ENCODE data around the gene MKRN2OS.

Gene MKRN2OS

DNA sequence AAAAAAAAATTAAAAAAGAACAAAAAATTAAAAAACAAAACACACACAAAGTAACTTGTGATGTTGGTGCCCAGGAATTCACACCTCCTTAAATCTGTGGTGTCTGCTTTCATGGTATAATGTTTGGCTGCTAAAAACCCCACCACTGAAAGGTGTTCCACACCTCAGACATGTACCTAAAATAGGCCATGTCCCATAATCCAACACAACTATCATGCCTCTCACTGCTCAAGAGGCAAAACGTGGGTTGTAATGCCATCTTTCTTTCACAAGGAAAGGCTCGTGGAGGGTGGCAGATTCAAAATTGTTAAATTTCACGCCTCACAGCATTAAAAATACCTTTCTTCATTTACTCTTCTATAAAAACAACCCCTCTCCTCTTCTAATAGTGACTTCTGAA lies 41.1 kb upstream of the MKRN2OS start:
- TF ChIP-seq, protein P1, sequence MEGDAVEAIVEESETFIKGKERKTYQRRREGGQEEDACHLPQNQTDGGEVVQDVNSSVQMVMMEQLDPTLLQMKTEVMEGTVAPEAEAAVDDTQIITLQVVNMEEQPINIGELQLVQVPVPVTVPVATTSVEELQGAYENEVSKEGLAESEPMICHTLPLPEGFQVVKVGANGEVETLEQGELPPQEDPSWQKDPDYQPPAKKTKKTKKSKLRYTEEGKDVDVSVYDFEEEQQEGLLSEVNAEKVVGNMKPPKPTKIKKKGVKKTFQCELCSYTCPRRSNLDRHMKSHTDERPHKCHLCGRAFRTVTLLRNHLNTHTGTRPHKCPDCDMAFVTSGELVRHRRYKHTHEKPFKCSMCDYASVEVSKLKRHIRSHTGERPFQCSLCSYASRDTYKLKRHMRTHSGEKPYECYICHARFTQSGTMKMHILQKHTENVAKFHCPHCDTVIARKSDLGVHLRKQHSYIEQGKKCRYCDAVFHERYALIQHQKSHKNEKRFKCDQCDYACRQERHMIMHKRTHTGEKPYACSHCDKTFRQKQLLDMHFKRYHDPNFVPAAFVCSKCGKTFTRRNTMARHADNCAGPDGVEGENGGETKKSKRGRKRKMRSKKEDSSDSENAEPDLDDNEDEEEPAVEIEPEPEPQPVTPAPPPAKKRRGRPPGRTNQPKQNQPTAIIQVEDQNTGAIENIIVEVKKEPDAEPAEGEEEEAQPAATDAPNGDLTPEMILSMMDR (IDR thresholded peaks at IDR 0.05; ENCODE audit: extremely low read depth, insufficient read depth, missing control alignments) = no peak
- in situ Hi-C loops (cut with MboI; ENCODE audit: low pct_unique_long_range_greater_than_20kb, low sequenced_read_pairs, unreplicated experiment) = no loop called here
- DNase-seq (ENCODE audit: low spot score) = no peak

DNA sequence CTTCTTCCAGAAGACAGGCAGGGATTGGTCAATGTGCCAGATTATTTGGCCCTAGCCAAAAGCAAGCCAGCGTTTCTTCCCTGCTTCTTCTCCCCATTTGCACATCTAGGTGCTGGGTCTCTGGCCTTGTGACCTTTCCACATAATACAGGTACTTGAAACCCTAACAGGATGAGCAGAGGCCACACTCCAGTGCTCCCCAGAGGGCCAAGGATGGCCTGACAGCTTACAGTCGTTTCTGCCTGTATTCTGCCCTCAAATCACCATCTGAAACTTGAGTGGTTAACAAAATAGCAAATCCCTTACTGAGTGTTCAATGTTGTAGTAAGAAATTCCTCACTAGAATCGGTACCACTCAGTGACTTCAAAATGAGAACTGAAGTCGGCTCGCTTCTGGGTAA lies 40.7 kb upstream of the MKRN2OS start:
- in situ Hi-C loops (cut with MboI; ENCODE audit: low pct_unique_long_range_greater_than_20kb, low sequenced_read_pairs, unreplicated experiment) = no loop called here
- TF ChIP-seq, protein P1 (IDR thresholded peaks at IDR 0.05; ENCODE audit: extremely low read depth, insufficient read depth, missing control alignments) = no peak
- DNase-seq (ENCODE audit: low spot score) = peak; percentile 24

DNA sequence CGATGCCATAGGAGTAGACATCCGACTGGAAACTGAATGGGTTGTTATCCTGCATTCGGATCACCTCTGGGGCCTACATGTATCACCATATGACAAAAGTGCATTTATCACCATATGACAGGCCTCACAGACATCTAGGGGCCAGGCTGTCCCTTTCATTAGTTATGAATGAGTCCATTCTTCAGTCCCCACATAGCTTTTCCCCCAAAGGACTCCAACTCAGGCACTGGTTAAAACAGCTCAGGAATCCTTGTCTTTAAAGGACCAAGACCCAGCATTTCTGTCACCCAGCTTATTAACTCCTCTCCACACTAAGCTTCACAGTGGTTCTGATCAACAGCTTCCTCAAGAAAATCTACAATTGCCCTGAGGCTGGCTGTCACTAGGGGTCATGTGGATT lies 39.9 kb upstream of the MKRN2OS start:
- in situ Hi-C loops (cut with MboI; ENCODE audit: low pct_unique_long_range_greater_than_20kb, low sequenced_read_pairs, unreplicated experiment) = no loop called here
- TF ChIP-seq, protein P1 (IDR thresholded peaks at IDR 0.05; ENCODE audit: extremely low read depth, insufficient read depth, missing control alignments) = no peak
- no peak for DNase-seq (ENCODE audit: low spot score)

DNA sequence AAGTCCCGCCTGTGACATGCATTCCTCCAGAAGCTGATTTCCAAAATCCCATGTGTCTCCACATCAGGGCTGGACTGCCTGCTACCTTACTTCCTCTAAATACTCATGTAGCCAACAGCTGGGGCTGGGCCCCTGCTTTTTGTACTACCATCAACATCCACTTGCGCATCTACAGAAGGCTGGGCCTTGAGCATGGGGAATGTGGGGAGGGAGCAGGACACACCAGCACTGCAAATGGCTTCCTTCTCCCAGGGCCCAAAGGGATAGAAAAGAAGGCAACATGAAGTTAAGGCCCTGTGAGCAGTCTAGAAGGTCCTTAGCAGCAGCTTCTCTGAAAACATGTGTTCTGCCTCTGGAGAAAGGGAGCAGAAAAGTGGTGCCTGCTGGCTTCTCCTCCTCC lies 38.8 kb upstream of the MKRN2OS start:
- DNase-seq (ENCODE audit: low spot score) = no peak
- in situ Hi-C loops (cut with MboI; ENCODE audit: low pct_unique_long_range_greater_than_20kb, low sequenced_read_pairs, unreplicated experiment) = no loop called here
- TF ChIP-seq, protein P1 (IDR thresholded peaks at IDR 0.05; ENCODE audit: extremely low read depth, insufficient read depth, missing control alignments) = no peak

DNA sequence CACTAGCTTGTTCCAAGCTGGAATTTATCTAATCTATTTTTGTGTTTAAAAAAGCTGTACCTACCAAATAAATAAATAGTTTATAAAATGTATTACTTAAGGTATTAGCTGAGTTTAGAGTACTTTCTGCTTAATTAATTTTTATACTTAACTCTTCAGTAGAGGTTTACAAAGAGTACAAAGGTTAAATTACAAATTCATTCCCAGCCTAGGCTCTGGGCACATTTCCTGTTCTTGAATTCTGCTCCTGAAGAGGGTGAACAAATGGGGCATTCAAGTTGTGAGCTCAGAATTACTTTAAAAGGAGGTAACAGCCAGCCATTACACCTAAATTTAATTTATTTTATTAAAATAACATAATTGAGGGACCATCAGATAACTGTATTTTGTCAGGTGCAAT lies 38.0 kb upstream of the MKRN2OS start:
- in situ Hi-C loops (cut with MboI; ENCODE audit: low pct_unique_long_range_greater_than_20kb, low sequenced_read_pairs, unreplicated experiment) = no loop called here

DNA sequence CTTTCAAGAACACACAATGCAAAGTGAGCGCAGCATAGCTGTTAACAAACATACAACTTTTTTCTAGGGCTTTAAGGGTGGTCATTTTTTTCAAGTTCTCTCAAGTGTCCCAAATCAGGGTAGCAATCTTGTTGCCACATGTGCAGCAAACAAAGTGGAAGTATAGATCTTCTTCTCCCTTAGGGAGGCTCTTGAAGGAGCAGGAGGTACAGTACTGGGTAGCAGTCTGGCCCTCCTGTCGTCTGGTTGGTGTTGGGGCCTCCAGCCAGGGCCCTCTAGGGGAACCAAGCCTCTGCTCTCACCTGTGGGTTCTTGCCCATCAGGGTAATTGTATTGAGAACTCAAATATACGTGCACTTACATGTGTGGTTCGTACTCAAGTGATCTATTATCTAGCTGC lies 37.4 kb upstream of the MKRN2OS start:
- TF ChIP-seq, protein P1 (IDR thresholded peaks at IDR 0.05; ENCODE audit: extremely low read depth, insufficient read depth, missing control alignments) = no peak
- in situ Hi-C loops (cut with MboI; ENCODE audit: low pct_unique_long_range_greater_than_20kb, low sequenced_read_pairs, unreplicated experiment) = no loop called here
- no peak for DNase-seq (ENCODE audit: low spot score)

More for the DNA sequence above, 38.0 kb upstream of the MKRN2OS start:
- TF ChIP-seq, protein P1 (IDR thresholded peaks at IDR 0.05; ENCODE audit: extremely low read depth, insufficient read depth, missing control alignments) = no peak
- no peak for DNase-seq (ENCODE audit: low spot score)

DNA sequence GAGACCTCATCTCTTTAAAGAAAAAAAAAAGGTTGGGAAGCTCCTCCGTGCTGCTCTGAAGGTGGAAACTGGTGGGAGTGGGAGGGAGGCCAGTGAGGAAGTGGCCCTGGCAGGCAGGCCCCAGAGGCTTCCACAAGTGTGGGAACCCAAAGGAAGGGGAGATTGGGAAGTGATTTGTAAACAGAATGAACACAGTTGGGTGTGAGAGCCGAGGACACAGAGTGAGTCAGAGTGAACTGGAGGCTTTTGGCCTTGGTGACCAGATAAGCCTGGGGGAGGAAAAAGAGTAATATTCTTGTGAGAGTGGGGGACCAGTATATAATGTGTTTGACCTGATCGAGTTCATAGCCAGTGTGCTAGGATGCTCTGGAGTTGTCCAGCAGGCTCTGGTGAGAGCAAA lies 34.6 kb upstream of the MKRN2OS start:
- in situ Hi-C loops (cut with MboI; ENCODE audit: low pct_unique_long_range_greater_than_20kb, low sequenced_read_pairs, unreplicated experiment) = no loop called here
- TF ChIP-seq, protein P1 (IDR thresholded peaks at IDR 0.05; ENCODE audit: extremely low read depth, insufficient read depth, missing control alignments) = no peak
- no peak for DNase-seq (ENCODE audit: low spot score)
